GM11168 (cell line): ENCODE results near the gene VPREB3.

Experiments
- in situ Hi-C: fragments of 300-500 bp; cut with MboI; formaldehyde crosslinking; loops from one replicate; pipeline ENCODE4 v1.12.0; 2022; ENCODE audit warnings: low sequenced_read_pairs; ENCODE audit not compliant: unreplicated experiment

The VPREB3 gene

GRCh38 chr22:23783265-23784150 lies 29.3 kb upstream of the VPREB3 start:
- in situ Hi-C loops = no loop called here

DNA sequence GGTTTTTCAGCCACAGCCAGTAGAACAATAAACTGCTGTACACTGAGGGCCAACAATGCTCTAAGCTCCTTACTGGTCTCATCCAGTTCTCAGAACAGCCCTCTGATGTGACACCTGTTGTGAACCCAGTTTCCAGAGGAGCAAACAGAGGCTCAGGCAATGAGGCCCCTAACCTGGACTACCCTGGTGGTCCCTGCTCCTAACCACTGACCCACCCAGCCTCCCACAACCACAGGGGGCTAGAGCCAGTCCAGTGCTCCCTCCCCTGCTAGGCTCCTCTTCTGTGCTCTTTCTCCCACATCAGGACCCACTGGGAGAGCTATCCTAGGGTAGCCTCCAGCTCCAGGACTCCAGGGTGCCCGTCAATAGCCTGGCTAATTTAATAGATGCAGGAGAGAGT lies 28.5 kb upstream of the VPREB3 start:
- in situ Hi-C loops = no loop called here

DNA sequence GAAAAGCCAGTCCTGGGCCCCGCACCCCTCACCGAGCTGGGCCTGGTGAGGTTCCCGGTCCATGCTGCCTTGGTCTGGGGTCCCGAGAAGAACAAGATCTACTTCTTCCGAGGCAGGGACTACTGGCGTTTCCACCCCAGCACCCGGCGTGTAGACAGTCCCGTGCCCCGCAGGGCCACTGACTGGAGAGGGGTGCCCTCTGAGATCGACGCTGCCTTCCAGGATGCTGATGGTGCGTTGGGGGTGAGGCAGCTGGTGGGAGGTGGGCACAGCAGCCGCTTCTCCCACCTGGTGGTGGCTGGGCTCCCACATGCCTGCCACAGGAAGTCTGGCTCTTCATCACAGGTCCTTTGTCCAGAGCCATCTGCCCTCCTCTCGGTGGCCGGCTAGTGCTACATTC lies 28.0 kb upstream of the VPREB3 start:
- in situ Hi-C loops = no loop called here

GRCh38 chr22:23781511-23782183 lies 27.4 kb upstream of the VPREB3 start:
- in situ Hi-C loops = no loop called here

DNA sequence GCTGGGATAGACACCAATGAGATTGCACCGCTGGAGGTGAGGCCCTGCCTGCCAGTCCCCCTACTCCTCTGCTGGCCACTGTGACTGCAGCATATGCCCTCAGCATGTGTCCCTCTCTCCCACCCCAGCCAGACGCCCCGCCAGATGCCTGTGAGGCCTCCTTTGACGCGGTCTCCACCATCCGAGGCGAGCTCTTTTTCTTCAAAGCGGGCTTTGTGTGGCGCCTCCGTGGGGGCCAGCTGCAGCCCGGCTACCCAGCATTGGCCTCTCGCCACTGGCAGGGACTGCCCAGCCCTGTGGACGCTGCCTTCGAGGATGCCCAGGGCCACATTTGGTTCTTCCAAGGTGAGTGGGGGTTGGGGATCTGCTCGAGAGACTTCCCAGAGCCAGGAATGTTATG lies 26.8 kb upstream of the VPREB3 start:
- in situ Hi-C loops = no loop called here

DNA sequence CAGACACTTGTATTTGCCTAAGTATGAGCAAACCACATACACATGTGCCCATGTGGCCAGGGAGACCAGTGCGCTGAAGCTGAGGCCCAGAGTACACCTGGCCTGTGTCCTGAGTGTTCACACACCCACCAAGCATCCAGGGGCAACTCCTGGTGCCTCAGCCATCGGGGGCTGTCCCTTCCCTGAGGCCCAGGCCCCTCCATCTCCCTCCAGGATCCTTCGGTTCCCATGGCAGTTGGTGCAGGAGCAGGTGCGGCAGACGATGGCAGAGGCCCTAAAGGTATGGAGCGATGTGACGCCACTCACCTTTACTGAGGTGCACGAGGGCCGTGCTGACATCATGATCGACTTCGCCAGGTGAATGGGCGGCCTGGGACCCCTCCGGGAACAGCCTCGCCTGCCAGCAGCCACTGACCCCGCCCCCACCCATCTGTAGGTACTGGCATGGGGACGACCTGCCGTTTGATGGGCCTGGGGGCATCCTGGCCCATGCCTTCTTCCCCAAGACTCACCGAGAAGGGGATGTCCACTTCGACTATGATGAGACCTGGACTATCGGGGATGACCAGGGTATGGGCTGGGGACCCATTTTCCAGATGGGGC lies 26.0 kb upstream of the VPREB3 start:
- in situ Hi-C loops = no loop called here

DNA sequence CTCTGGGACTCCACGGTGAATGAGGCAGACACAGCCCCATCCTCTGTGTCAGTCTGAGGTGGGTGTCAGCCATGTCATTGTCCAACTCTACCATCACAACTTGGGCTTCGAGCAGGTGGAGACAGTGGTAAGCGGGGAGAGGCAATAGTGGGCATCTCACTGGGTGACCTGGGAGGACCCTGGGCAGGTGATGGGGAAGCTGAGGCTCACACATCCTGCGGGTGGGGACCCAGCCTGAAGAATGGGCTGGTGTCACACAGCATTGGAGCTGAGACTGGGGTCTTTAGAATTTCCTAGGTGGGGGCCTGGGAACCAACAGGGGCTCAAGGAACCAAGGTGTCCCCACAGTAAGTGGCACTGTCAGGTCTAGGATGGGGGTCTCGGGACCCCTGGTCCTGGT lies 25.5 kb upstream of the VPREB3 start:
- in situ Hi-C loops = no loop called here

GRCh38 chr22:23779083-23779482 lies 24.9 kb upstream of the VPREB3 start:
- in situ Hi-C loops = no loop called here

GRCh38 chr22:23778577-23778900 lies 24.3 kb upstream of the VPREB3 start:
- in situ Hi-C loops = no loop called here

DNA sequence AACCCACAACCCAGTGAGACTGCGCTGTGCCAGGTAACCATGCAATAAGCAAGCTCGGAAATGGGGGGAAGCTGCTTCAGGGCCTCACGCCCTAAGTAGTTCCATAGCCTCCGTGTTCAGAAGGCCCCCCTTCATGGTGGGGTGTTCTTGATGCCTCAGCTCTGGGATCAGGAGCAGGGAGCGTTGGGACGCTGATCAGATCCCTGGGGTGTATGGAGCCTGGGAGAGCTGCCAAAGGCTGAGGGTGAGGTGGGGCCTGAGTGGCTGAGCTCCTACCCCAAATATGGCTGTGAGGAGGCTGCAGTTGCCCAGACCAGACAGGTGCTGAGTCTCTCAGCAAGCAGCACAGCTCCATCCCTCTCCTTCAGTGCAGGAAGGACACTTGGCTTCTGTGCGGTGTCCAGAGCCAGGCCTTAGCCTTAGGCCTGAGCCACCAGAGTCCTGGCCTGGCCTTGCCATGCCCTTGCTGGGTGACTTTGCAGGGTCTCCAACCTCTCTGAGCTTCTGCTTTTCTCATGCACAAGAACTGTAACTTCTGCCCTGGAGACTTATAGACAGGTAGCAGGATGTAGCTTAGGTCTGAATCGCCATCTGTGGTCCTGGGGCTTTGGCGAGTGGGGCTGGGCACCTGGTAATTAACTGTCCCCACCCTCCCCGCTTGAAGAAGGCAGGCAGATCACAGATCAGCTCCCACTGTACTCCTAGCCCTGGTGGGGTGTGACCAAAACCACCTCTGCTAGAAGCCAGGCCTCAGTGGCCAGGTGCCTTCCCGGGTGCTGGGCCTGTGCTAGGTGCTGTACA lies 23.8 kb upstream of the VPREB3 start:
- in situ Hi-C loops = no loop called here

DNA sequence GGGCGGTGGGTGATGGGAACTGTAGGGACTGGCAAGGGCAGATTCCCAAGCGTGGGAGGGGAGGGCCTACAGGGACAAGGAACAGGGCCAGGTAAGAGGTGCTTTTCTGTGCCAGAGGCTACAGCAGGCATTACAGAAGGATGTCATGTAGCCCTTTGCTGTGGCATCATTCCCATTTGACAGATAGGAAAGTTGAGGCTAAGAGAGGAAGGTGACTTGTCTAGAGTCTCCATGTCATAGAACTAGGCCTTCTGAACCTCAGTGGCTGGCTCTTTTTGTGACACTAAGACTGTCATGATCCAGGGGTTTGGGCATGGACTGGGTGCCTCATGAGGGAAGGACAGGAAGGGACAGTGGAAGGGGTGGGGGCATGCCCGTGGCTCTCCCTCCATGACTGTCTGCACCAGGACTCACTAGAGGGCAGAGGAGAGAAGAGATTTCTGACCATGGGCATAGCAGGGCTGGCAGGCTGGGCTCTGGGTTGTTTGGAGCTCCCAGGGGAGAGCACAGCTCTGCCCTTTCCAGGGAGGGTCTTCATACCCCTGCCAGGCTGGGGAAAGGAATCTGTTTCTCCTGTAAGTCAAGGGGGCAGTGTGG lies 21.7 kb upstream of the VPREB3 start:
- in situ Hi-C loops = no loop called here

- in situ Hi-C loops = loop anchor here (5.0 kb wide), 1 partner anchor 72 kb away; no protein-coding TSS in a partner anchor
Measured at GRCh38 chr22:23774922-23775436, 20.8 kb upstream of the VPREB3 start.

DNA sequence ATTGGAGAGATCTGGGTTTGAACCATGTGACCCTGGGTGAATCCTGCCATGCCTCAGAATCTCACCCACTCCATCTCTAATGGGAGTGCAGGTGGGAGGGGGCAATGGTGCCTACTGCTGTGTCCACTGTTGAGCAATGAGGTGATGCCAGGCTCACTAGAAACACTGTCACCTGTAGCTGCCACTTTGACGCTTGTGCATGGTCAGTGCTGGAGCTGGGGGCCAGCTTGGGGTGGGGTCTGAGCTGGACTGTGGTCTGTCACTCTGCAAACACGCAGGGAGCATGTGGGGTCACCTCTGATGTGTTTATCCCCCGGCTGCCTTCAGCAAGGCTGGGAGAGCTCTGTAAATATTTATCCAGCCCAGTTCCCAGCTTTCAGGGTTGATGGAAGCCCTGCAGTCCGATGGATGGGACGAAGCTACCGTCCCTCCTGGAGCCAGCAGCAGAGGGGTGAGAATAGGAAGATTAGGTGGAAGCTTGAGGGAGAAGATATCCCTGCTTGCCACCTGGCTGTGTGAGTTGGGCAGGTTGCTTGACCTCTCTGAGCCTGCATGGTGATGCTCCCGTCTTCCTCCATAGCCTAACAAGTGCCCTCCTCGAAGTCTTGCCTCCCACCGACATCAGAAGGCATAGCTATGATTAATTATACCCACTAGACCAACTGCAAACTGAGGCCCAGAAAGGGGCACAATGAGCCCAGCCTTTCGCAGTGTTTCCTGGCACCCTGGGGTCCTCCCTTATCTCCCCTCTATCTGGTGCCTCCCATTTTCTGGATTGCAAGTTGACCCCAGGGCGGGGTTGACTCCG lies 20.1 kb upstream of the VPREB3 start:
- in situ Hi-C loops = loop anchor here (5.0 kb wide), 1 partner anchor 73 kb away; no protein-coding TSS in a partner anchor

- in situ Hi-C loops = loop anchor here (5.0 kb wide), 1 partner anchor 74 kb away; no protein-coding TSS in a partner anchor
Measured at GRCh38 chr22:23773483-23774113, 19.4 kb upstream of the VPREB3 start.

DNA sequence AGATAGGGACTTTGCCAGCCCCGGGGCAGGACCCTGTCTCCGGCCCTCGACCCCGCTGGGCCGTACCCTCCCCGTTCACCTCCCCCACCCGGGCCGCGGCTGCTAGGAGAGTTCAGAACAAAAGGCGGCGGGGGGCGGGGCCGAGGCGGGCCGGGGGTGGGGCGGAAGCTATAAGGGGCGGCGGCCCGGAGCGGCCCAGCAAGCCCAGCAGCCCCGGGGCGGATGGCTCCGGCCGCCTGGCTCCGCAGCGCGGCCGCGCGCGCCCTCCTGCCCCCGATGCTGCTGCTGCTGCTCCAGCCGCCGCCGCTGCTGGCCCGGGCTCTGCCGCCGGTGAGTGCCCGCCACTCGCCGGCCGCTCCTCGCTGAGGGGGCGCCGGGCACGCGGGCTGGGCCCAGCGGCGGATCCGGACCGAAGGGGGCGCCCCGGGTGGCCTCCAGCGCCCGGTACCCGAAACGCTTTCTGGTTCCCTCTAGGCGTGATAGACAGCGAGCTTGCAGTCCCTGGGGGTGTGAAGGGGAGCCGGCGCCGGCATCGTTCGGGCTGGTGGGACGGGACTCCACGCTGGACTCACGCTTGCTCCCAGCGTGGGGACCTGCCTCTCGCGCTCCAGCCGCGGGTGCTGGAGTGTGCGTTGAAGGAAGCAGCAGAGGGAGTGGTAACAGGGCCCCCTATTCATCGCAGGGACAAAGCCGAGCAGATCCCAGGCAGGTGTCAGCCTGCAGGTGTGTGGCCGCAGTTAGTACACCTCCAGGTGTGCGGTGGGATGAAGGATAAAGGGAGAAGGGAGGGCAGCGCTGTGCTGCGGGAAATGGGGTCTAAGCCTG lies 18.6 kb upstream of the VPREB3 start, which contains the start of gene MMP11:
Gene MMP11 (plus strand): TSS at position 201 of the 825 bp plus-strand sequence. CDS start 22 bp downstream, at position 223.
- in situ Hi-C loops = loop anchor here (5.0 kb wide), 1 partner anchor 74 kb away; no protein-coding TSS in a partner anchor

GRCh38 chr22:23772315-23772648 lies 18.1 kb upstream of the VPREB3 start:
- in situ Hi-C loops = loop anchor here (5.0 kb wide), 1 partner anchor 75 kb away; no protein-coding TSS in a partner anchor

- in situ Hi-C loops = no loop called here
Measured at GRCh38 chr22:23769321-23769965, 15.2 kb upstream of the VPREB3 start.
